ENCODE measurements around the gene ADCY1.

- no peak for TF ChIP-seq CTCF (IDR thresholded peaks at IDR 0.05)
- TF ChIP-seq EP300 (IDR thresholded peaks at IDR 0.05), result no peak
- no peak for TF ChIP-seq POLR2A (IDR thresholded peaks at IDR 0.05)
These were observed 130.5 kb downstream of the ADCY1 start for GRCh38 chr7:45704683-45705016.
